ENCODE results near the gene SLC13A1.
"Not testable (repeated sequence)": the region's sequence is repeated elsewhere in the genome, so short reads cannot be mapped to it uniquely, and the experiment has no call there.

The SLC13A1 gene

GRCh38 chr7:123231021-123232000 lies 31.5 kb upstream of the SLC13A1 start:
- Histone ChIP-seq H3K36me3 (ENCODE audit: insufficient read depth) (no peaks in the 10 kb centered on the region), H3K9ac (no peak overlapping the region), H3K27me3 (ENCODE audit: insufficient read depth, low read depth) (no peaks in the 10 kb centered on the region), H4K20me1 (ENCODE audit: insufficient read depth) (no peaks in the 10 kb centered on the region), H3K4me2 (no peak overlapping the region), H2AFZ (ENCODE audit: low read depth) (no peak overlapping the region), H3K79me2 (ENCODE audit: insufficient read depth, low read depth) (no peaks in the 10 kb centered on the region), H3K4me3 (IDR thresholded peaks at IDR 0.05; ENCODE audit: insufficient read depth, low read depth, low read length) (no peak overlapping the region), H3K4me1 (ENCODE audit: low read depth, poor library complexity, severe bottlenecking) (peaks cover 18% of the 10 kb centered on the region), H3K27ac (no peak overlapping the region)
- TF ChIP-seq, protein P1, sequence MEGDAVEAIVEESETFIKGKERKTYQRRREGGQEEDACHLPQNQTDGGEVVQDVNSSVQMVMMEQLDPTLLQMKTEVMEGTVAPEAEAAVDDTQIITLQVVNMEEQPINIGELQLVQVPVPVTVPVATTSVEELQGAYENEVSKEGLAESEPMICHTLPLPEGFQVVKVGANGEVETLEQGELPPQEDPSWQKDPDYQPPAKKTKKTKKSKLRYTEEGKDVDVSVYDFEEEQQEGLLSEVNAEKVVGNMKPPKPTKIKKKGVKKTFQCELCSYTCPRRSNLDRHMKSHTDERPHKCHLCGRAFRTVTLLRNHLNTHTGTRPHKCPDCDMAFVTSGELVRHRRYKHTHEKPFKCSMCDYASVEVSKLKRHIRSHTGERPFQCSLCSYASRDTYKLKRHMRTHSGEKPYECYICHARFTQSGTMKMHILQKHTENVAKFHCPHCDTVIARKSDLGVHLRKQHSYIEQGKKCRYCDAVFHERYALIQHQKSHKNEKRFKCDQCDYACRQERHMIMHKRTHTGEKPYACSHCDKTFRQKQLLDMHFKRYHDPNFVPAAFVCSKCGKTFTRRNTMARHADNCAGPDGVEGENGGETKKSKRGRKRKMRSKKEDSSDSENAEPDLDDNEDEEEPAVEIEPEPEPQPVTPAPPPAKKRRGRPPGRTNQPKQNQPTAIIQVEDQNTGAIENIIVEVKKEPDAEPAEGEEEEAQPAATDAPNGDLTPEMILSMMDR (conservative IDR thresholded peaks at IDR 0.05; ENCODE audit: low read depth, low read length) = no peak

DNA sequence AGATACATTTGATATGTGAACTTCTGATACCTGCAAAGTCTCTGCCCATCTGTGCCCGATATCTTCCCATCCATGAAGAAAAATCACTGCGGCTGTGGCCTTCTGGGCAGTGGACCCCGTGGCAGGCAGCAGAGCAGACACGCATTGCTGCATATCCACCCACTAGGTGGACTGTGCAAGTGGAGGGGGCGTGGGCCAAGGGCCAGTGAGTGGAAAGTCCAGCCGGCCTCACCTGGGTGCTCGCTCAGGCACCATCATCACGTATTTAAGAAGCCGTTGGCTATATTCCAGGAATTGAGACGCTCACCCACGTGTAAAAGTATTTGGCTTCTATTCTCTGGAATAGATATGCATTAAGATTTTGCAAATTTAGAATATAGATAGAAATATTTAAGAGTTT lies 30.8 kb upstream of the SLC13A1 start:
- Histone ChIP-seq H4K20me1 (ENCODE audit: insufficient read depth) (no peaks in the 10 kb centered on the region), H3K79me2 (ENCODE audit: insufficient read depth, low read depth) (no peaks in the 10 kb centered on the region), H3K4me3 (IDR thresholded peaks at IDR 0.05; ENCODE audit: insufficient read depth, low read depth, low read length) (no peak overlapping the region), H3K4me2 (peak overlapping the region; percentile 23), H3K36me3 (ENCODE audit: insufficient read depth) (no peaks in the 10 kb centered on the region), H3K27ac (no peak overlapping the region), H3K9ac (no peak overlapping the region), H3K27me3 (ENCODE audit: insufficient read depth, low read depth) (no peaks in the 10 kb centered on the region), H3K4me1 (ENCODE audit: low read depth, poor library complexity, severe bottlenecking) (peaks cover 18% of the 10 kb centered on the region), H2AFZ (ENCODE audit: low read depth) (no peak overlapping the region)
- TF ChIP-seq, protein P1 (conservative IDR thresholded peaks at IDR 0.05; ENCODE audit: low read depth, low read length) = no peak

DNA sequence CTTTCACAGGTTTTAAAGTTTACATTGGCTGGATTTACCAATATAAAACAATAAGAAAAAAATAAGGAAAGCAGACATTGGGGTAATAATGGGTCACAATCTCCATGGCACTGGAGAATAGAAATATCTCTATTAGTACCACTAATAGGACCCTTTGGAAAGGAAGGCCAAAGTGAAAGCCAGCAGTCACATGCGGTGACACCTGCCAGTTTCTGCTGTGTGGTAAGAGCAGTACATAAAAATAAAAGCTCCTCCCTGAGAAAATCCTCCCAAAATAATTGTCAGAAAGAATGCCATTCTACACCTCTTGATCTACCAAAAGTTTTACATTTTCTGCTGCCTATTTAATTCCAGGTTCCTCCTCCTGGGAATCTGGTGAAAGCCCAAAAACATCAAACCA lies 30.4 kb upstream of the SLC13A1 start:
- TF ChIP-seq, protein P1 (conservative IDR thresholded peaks at IDR 0.05; ENCODE audit: low read depth, low read length) = no peak
- no peak overlapping the region for H3K4me3 ChIP-seq (IDR thresholded peaks at IDR 0.05; ENCODE audit: insufficient read depth, low read depth, low read length)

GRCh38 chr7:123229426-123229825 lies 29.7 kb upstream of the SLC13A1 start:
- Histone ChIP-seq H3K79me2 (ENCODE audit: insufficient read depth, low read depth) (no peaks in the 10 kb centered on the region), H3K36me3 (ENCODE audit: insufficient read depth) (no peaks in the 10 kb centered on the region), H3K27ac (no peak overlapping the region), H3K4me3 (IDR thresholded peaks at IDR 0.05; ENCODE audit: insufficient read depth, low read depth, low read length) (no peak overlapping the region), H3K4me1 (ENCODE audit: low read depth, poor library complexity, severe bottlenecking) (peaks cover 18% of the 10 kb centered on the region), H2AFZ (ENCODE audit: low read depth) (no peak overlapping the region), H3K27me3 (ENCODE audit: insufficient read depth, low read depth) (no peaks in the 10 kb centered on the region), H4K20me1 (ENCODE audit: insufficient read depth) (no peaks in the 10 kb centered on the region), H3K9ac (no peak overlapping the region), H3K4me2 (peak overlapping the region; percentile 23; the same call in 1 of the 2 replicates)
- TF ChIP-seq, protein P1 (conservative IDR thresholded peaks at IDR 0.05; ENCODE audit: low read depth, low read length) = no peak

More for the DNA sequence above, 30.4 kb upstream of the SLC13A1 start:
- Histone ChIP-seq H3K36me3 (ENCODE audit: insufficient read depth) (no peaks in the 10 kb centered on the region), H2AFZ (ENCODE audit: low read depth) (no peak overlapping the region), H3K27me3 (ENCODE audit: insufficient read depth, low read depth) (no peaks in the 10 kb centered on the region), H4K20me1 (ENCODE audit: insufficient read depth) (no peaks in the 10 kb centered on the region), H3K4me2 (peak overlapping the region; percentile 23), H3K27ac (no peak overlapping the region), H3K9ac (no peak overlapping the region), H3K4me1 (ENCODE audit: low read depth, poor library complexity, severe bottlenecking) (peaks cover 18% of the 10 kb centered on the region), H3K79me2 (ENCODE audit: insufficient read depth, low read depth) (no peaks in the 10 kb centered on the region)

GRCh38 chr7:123227666-123228065 lies 27.9 kb upstream of the SLC13A1 start:
- not testable (repeated sequence) for H3K4me3 ChIP-seq (IDR thresholded peaks at IDR 0.05; ENCODE audit: insufficient read depth, low read depth, low read length); H3K27me3 ChIP-seq (ENCODE audit: insufficient read depth, low read depth); H3K4me2 ChIP-seq; H3K27ac ChIP-seq; H3K36me3 ChIP-seq (ENCODE audit: insufficient read depth); H3K79me2 ChIP-seq (ENCODE audit: insufficient read depth, low read depth); H3K9ac ChIP-seq; H4K20me1 ChIP-seq (ENCODE audit: insufficient read depth); H2AFZ ChIP-seq (ENCODE audit: low read depth)
- peaks cover 18% of the 10 kb centered on the region for H3K4me1 ChIP-seq (ENCODE audit: low read depth, poor library complexity, severe bottlenecking)
